ENCODE results near the gene STEAP1B. TPM values are rescaled to one million over a fixed set of nuclear protein-coding genes. Genes with fewer than 3 reads are reported as not detected.

STEAP1B gene
- total and polyA plus RNA-seq, 2 of the 4 experiments (the other 2 are of a cell fraction): 7.9 to 13.8 TPM

DNA sequence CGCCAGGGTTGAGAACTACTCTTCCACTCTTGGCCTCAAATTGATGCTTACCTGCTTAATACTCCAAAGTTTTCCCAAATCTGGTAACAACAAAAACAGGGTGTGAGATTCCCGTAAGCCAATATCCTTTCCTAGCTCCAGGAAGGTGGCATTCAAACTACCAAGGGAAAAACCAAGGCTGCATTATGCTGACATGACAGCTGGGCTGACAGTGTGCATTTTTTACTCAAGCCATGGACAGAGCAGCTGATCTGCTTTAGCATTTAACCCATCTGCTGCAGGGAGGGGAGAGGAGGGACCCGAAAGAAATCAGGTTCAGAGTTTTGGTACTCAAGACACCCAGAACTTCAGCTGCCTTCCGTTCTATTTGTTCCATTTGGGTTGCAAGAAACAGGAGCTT is 93.3 kb downstream of the STEAP1B start:
- Histone ChIP-seq H2BK15ac (ENCODE audit: low read depth, low read length) (no peak overlapping the region), H3K27me3 (ENCODE audit: control insufficient read depth, insufficient read depth, low read length) (no peaks in the 10 kb centered on the region), H2AK5ac (ENCODE audit: low read depth, low read length) (no peak overlapping the region), H2BK20ac (ENCODE audit: low read depth, low read length) (no peak overlapping the region), H3K23ac (ENCODE audit: low read depth, low read length) (no peak overlapping the region), H3K36me3 (ENCODE audit: control insufficient read depth, insufficient read depth, low read length) (no peaks in the 10 kb centered on the region), H3K4me3 (ENCODE audit: insufficient read depth, low read depth, low read length) (no peak overlapping the region), H2BK5ac (ENCODE audit: low read depth, low read length, poor library complexity, severe bottlenecking) (no peak overlapping the region), H4K91ac (ENCODE audit: insufficient read depth, low read depth, low read length) (no peak overlapping the region), H2AFZ (replicated peaks; ENCODE audit: low read length, poor library complexity) (no peak overlapping the region), H3K4me2 (ENCODE audit: low read depth, low read length) (no peak overlapping the region), H4K5ac (ENCODE audit: low read depth, low read length) (no peak overlapping the region), H3K4ac (ENCODE audit: low read depth, low read length) (no peak overlapping the region), H3K27ac (ENCODE audit: insufficient read depth, low read length) (no peak overlapping the region), H3K9me3 (ENCODE audit: control insufficient read depth, insufficient read depth, low read length) (no peaks in the 10 kb centered on the region), H3K4me1 (ENCODE audit: control insufficient read depth, insufficient read depth, low read length) (no peaks in the 10 kb centered on the region), H4K8ac (ENCODE audit: low read depth in 2 of 2, low read length in 2 of 2) (no peak overlapping the region), H3K14ac (replicated peaks; ENCODE audit: low read depth, low read length) (no peak overlapping the region), H3K56ac (ENCODE audit: extremely low read depth, insufficient read depth, low read length) (no peak overlapping the region), H3K9me1 (ENCODE audit: insufficient read depth, low read length) (no peaks in the 10 kb centered on the region), H2BK120ac (ENCODE audit: low read depth, low read length) (no peak overlapping the region), H4K20me1 (ENCODE audit: insufficient read depth, low read length) (no peaks in the 10 kb centered on the region), H3K9ac (ENCODE audit: low read depth, low read length) (no peak overlapping the region), H2AK9ac (replicated peaks; ENCODE audit: low read depth, low read length, poor library complexity) (no peak overlapping the region), H3K79me1 (ENCODE audit: low read depth in 1 of 2, low read length in 2 of 2) (no peaks in the 10 kb centered on the region), H3K18ac (ENCODE audit: low read depth, low read length) (no peak overlapping the region)
- 100% methylated on average over 1 of the region's 4 CpGs; no CpG with 5 or more reads in 1 of the 2 experiments for WGBS, 2 experiments (ENCODE audit: extremely low coverage in 2 of 2, insufficient read length in 1 of 2)
- intact Hi-C loops (cut with micrococcal nuclease) (no loop called here), in situ Hi-C loops (cut with MboI; ENCODE audit: low sequenced_read_pairs) (no loop called here), dilution Hi-C loops (cut with HindIII; ENCODE audit: low sequenced_read_pairs, unreplicated experiment) (no loop called here)
- POLR2A ChIA-PET (ENCODE audit: unreplicated experiment): no interaction called here
- TF ChIP-seq CTCF (conservative IDR thresholded peaks at IDR 0.05; ENCODE audit: low read depth, low read length) (no peak), FOS (IDR thresholded peaks at IDR 0.05; ENCODE audit: low read depth, low read length) (no peak), POLR2A (IDR thresholded peaks at IDR 0.05; ENCODE audit: low read depth, low read length) (no peak), BHLHE40 (IDR thresholded peaks at IDR 0.05; ENCODE audit: low read depth, low read length) (no peak), SMC3 (IDR thresholded peaks at IDR 0.05; ENCODE audit: low read depth, low read length) (no peak), MAZ (IDR thresholded peaks at IDR 0.05; ENCODE audit: borderline replicate concordance, low read depth, low read length) (no peak), RFX5 (IDR thresholded peaks at IDR 0.05; ENCODE audit: low read depth, low read length) (no peak), ELK1 (IDR thresholded peaks at IDR 0.05; ENCODE audit: borderline replicate concordance, low read depth, low read length) (no peak)
- DNase-seq: no peak
- ATAC-seq (ENCODE audit: low read depth): no peak
- CTCF ChIA-PET: no interaction called here
- no TSS peak for BruUV-seq (replicated peaks)
